Breast epithelium (tissue), 3 donors: Measurements from ENCODE around the gene SUGP1.

Experiments
- CTCF ChIP-seq, 3 donors: fragments of 450-650 bp; IDR thresholded peaks; one replicate each; pipeline ENCODE4 v1.5.1; 2016 to 2017; ENCODE audit warnings: antibody characterized with exemption in 3 of 3, mild to moderate bottlenecking in 3 of 3, moderate library complexity in 3 of 3
- POLR2A ChIP-seq: fragments of 450-650 bp; IDR thresholded peaks from one replicate; pipeline ENCODE4 v1.6.1; 2016; ENCODE audit warnings: antibody characterized with exemption, mild to moderate bottlenecking, moderate library complexity

GRCh38 chr19:19355606-19356139 lies 35.4 kb upstream of the SUGP1 start:
- TF ChIP-seq CTCF (IDR thresholded peaks at IDR 0.05), result no peak
- no peak for TF ChIP-seq POLR2A
